ENCODE measurements around the gene SV2B.

Gene SV2B

DNA sequence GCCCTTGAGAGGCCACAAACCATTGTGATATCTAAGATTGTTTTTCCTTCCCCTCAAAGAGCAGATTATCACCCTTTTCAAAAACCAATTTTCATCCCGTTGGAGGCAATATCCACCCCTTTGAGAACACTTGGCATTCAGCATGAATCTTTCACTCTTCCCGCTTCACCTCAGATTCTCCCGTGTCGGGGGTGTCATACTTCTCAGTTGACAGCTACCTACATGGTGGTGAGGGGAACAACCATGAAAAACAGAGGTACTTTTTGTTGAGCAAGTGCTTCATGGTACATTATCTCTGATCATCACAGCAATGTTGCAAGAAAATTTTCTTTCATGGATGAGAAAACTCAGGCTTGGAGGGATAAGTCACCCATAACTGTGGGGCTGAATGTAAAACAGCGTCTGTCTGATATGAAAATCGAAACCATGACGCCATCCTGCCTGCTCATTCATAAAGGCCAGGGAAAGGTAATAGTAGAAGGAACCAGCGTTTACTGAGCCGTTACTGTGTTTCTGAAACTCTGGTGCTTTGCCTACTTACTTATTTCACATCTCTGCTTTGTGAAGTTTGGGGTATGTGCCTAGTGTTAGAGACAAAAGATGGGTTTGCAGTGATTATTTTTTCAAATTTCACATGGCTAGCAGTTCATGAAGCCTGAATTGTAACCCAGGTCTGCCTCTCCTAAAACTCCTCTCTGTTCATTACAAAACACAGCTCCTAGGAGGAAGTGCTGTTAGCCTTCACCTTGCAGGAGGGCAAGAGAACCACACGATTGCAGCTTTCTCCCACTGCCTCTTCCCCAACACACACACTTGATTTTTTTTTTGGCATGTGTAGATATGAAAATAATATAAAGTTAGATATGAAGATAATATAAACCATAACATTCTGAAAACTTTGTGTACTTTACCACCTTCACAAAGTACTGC, 35.4 kb downstream of the SV2B start:
- in situ Hi-C loops (cut with MboI; ENCODE audit: low sequenced_read_pairs): no loop called here

DNA sequence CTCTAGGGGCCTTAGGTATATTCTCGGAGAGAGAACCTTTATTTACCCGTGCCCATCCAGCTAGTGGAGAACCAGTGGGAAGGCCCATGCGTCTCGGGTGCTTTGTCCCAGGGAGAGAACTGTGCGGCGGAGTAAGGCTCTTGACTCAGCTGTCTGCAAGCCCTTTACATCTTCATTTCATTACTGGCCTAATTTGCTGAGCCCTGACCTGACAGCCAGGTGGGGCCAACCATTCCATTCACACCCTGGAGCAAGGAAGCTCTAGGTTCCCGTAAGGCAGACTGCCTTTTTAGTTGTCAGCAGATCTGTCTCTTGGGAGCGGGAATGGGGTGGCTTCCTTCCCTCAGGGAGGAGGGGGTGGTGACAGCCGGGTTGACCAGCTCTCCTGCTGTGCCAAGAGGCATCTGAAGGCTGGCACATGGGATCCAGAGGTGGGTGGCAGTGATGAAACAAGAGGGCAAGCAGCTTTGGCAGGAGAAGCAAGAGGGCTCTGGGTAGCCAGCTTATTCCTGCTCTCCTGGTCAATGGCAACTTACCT, 36.4 kb downstream of the SV2B start:
- in situ Hi-C loops (cut with MboI; ENCODE audit: low sequenced_read_pairs): no loop called here

DNA sequence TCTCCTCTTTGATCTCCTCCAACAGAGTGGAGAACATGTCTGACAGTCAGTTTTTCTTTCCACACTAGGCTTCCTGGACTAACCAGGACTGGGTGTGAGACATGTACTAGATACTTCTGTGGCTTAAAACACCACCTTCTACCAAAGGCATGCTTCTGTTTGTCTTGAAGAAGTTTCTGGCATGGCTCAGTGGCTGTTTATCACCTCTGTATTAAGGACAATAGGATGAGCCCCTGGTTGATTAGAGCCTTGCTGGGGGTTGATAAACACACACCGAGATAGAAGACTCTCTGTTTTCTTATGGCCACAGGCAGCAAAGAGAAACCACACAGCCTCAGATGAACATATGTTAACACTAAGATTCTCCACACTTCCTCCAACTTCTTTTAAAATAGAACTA, 40.5 kb downstream of the SV2B start:
- in situ Hi-C loops (cut with MboI; ENCODE audit: low sequenced_read_pairs): no loop called here

DNA sequence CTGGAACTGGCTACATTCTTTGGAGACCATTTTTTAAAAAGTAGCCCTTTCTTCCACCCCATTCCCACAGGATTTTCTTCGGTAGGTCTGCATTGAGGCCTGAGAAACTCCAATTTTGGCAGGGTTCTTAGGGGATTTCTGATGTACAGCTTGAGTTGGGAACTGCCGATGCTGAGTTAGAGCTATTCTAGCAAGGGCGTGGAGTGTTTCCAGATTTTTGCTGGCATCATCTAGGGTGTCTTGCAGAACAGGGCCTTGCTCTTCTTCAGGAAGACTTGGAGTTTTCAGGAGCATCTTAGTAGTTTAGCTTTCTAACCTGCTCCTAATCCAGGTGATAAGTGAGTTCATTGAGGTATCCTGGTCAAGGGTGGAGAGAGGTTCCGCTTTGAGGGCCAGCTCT, 41.0 kb downstream of the SV2B start:
- in situ Hi-C loops (cut with MboI; ENCODE audit: low sequenced_read_pairs): no loop called here

DNA sequence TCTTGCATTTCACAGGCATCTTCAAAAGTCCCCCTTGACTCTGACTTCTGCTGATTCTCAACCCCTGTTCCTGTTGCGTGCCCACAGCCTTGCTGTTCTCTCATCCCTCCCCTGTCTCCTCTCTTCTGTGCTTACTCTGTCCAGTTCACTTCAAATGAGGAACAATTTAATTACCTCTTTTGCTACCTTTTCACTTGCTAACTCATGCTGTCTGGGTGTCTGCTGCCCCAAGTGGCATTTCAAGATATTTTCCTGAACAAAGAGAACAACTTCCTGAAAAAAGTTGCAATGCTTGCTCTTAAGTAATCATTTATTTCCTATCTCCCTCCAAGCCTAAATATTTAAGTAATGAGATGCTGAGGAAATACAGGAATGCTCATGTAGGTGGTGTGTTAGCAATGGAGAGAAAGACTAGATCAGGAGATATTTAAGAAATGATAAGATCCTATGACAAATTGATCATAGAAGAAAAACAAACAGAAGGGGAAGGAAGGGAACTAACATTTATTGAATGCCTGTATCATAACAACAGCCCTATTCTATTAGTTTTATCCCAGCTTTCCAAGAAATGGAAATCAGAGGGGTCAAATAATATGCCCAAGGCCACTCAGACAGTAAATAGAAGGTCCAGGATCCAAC, 42.2 kb downstream of the SV2B start:
- in situ Hi-C loops (cut with MboI; ENCODE audit: low sequenced_read_pairs): no loop called here

DNA sequence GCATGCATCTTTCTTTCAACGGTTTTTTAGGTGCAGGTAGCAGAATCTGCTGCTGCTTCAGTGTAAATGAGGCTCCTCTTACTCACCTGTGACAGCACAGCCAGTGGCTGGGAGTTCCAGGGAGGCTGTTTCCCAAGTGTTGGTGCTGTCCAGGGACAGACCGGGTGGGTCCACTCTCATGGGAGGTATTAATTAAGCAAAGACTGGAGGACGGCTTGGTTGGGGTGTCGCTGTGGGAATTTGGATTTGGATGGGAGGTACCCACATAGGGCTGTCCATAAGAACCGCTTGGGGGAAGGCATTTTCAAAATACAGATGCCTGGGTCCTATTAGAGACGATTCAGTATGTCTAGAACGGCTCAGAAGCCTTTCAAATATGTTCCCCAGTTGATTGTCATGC, 42.9 kb downstream of the SV2B start:
- in situ Hi-C loops (cut with MboI; ENCODE audit: low sequenced_read_pairs): no loop called here

DNA sequence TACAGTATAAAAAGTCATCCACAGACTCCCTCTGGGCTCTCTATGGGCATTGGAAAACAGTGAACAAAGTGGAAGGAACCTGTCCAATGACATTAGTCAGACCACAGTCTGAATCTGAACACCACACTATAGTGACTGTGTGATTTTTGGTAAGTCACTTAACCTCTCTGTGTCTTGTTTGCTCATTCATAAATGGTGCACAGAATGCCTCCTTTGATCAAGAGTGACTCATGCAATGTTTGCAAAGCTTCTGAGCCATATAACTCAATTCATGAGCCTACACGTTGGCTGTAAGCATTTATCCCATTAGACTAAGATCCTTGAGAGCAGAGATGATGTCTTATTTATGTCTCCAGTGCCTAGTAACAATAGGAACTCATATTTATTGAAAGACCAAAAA, 46.7 kb downstream of the SV2B start:
- in situ Hi-C loops (cut with MboI; ENCODE audit: low sequenced_read_pairs): no loop called here

DNA sequence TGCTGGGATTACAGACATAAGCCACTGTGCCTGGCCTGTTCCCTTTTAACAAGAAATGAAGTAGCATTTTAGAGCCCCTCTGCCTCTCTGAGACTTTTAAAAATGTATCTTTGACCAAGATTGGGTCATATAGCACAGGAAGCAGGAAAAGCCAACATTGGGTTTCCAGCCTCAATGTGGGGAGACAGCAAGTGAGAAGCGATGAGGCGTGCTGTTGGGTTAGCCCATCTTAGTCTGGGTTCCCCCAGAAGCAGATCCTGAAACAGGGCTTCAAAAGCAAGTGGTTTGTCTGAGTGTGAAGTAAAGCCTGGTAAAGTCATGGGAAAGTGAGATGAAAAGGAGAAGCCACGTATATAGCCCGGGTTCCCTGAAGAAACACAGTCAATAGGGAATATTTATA, 48.2 kb downstream of the SV2B start:
- in situ Hi-C loops (cut with MboI; ENCODE audit: low sequenced_read_pairs): no loop called here

DNA sequence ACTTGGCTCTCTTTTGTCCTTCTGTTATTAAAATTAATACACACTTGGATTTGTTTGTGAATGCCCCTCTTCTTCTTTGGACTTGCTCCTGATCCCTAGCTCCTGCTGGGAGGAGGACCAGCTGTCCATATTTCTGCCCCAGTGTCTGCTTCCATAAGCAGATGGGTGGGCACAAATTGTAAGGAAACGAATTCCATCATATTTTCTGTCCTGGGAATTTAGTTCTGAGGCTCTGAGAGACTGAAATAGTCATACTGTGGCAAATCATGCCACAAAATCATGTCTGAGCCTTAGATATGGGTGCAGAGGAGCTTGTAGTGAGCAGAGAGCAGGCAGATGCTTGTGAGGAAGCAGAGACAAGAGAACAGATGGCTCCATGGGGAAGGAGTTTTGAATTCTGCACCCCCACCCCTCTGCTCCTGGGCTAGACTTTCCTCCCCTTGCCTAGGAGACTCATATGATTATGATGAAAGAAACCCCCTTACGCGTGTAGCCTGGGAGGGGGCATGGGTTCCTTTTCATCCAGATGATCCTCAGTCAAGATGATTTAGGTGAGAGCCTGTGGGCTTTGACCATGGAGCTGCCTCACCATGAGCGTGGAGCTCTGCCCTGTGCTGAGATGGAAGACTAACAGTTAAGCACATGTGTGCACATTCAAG, 50.6 kb downstream of the SV2B start:
- in situ Hi-C loops (cut with MboI; ENCODE audit: low sequenced_read_pairs): no loop called here

DNA sequence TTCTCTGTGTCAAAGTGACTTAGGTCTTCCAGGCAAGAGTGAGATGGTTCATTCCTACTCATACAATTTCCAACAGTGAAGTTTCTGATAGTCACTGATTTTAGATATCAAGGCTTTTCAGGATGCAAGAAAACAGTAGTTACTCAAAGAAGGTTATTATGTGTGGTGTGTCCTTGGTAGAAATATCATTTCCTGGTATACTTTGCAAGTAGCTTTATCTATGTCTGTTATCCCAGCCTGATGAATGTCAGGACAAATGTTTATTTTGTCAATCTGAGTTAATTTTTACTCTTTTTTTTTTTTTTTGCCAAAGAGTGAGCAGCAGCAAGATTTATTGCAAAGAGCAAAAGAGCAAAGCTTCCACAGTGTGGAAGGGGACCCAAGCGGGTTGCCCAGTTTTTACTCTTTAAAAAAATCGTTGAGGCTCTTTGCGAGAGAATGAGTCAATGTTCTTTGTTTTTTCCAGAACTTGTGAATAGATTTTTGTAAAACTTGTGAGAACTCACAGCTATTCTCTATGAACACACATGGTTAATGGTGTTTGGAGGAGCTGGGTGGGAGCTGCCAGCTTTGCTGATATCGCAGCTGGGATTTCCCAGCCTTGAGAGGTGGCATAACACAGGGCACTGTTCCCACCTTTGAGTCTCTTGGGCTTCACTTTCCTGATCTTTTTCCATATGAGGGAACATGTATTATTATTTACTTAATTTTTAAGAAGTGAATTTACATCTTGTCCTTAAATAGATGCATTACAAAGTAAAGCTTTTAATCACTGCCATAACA, 51.9 kb downstream of the SV2B start:
- in situ Hi-C loops (cut with MboI; ENCODE audit: low sequenced_read_pairs): no loop called here

DNA sequence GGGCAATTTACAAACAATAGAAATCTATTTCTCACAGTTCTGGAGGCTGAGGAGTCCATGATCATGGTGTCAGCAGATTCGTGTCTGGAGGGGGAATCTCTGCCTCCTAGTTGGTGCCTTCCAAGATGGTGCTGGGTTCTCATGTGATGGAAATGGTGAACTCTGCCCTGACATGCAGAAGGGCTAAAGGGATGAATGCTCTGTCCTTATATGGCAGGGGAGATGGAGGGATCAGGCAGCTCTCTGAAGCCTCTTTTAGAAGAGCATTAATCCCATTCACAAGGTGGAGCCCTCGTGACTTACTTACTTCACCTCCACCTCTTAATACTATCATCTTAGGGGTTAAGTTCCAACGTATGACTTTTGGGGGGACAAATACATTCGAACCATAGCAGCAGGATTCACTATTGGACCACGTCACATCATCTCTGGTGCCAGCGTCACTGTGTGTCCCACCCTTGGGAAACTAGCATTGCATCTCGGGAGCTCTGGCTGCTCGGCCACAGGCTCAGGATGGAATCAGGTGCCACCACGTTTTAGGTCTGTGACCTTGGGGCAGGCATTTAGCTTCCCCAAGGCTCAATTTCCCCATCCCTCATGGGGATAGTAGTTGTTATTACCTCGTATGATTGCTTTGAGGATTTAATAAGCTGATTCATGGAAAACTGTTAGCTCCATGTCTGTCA, 53.0 kb downstream of the SV2B start:
- in situ Hi-C loops (cut with MboI; ENCODE audit: low sequenced_read_pairs): no loop called here

DNA sequence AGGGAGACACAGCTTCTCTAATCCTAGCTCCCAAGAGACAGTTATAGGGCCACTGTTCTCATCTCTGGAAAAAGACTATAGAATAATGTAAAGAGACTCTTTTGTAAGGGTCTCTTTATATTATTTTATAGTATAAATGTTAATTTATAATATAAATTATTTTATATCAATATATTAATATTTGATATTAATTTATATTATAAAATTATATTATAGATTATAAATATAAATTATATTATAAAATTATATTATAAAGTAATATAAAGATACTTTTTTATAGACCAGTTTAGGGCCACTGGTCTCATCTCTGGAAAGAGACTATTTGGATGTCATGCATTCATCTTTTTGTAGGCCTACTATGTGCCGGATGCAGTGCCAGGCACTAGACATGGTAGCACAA, 53.9 kb downstream of the SV2B start:
- in situ Hi-C loops (cut with MboI; ENCODE audit: low sequenced_read_pairs): no loop called here

DNA sequence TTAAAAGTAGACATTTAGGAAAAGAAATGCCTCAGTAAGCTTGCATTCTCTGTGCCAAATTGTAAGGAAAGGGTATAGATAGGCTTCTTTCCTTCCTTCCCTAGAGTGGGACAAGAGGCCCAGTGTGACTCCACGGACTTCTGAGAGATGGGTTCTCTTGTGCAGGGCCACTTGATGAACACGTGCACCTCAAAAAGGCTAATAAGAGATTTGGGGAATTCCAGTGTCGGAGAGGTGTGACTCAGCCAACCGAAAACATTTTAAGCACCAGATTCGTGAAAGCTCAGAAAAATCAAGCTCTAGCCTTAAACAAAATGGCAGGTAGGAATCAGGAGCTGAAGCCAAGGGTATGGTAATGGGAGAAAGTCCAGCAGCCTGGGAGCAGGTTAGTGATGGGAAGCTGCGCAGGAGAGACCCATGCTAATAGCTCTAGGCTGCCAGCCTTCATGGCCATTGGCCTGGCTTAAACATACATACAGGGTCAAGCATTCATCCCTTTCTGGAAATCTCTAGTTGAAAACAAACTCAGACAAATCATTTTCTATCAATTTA, 56.2 kb downstream of the SV2B start:
- in situ Hi-C loops (cut with MboI; ENCODE audit: low sequenced_read_pairs): no loop called here

DNA sequence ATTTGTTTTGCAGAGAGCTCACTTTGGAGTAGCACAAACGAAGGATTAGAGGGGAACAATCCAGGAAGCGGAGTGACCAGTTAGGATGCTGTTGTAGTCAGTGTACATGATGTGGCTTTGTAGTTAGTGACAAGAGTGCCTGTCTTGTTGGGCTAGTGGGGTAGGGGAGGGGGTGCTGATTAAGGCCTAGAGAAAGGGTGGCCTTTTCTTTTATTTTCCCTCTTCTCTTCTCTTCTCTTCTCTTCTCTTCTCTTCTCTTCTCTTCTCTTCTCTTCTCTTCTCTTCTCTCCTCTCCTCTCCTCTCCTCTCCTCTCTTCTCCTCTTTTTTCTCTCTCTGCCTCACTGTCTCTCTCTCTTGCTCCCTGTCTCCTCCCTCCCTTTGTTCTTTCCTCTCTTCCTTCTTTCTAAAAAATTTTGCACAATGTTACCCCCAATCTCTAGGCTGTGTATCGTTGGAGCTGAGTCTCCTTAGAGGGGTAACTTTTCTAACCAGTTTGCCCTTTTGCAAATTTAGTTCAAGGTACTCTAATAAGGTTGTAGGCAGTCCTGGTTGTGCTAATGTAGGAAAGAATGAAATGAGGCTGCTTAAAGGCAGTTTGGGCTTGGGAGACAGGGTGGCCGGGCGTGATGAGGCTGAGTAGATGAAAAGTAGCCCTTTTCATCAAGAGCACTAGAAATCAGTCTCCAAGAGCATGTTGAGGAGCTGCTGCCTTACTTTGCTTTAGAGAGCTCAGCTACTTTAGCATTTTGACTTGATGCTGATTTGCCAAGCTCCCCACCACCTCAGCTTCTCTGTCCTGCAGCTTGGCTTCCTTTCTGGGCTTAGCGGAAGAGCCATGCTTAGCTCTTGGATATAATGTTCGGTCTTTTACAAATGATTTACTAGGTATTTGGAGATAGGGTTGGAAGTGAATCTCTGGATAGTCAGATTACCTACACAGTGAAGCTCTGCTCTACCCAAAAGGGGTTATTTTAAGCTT, 58.6 kb downstream of the SV2B start:
- in situ Hi-C loops (cut with MboI; ENCODE audit: low sequenced_read_pairs): no loop called here

DNA sequence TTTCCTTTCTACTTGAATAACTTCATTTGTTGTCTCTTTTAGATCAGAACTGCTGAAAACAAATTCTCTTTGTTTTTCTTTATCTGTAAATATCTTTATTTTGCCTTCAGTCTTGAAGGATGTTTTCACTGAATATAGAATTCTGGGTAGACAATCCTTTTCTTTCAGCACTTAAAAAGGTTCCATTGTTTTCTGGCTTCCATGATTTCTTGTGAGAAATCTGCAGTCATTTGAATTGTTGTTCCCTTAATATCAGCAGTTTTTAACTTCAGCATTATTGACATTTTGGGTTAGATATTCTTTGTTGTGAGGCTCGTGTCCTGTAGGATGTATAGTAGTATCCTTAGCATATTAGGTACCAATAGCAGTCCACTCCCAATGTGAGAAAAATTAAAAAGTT, 65.8 kb downstream of the SV2B start:
- in situ Hi-C loops (cut with MboI; ENCODE audit: low sequenced_read_pairs): no loop called here

DNA sequence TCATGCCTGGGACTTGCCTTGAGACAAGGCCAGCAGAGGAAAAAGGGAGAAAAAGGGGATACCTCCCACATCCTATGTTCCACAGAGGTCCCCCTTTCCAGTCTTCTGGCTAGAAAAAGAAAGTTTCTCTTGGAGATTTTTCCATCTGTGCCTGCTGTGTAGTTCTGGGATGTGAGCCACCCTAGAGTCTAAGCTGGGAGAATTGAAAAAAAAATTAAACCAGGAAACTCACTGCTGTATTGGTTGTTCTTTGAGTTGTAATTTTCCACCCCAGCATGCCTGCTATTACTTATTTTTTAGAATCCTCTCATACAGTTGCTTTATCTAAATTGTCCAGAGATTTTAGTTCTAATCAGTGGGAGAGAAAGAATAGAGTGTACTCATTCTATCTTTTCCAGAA, 68.4 kb downstream of the SV2B start:
- in situ Hi-C loops (cut with MboI; ENCODE audit: low sequenced_read_pairs): no loop called here

DNA sequence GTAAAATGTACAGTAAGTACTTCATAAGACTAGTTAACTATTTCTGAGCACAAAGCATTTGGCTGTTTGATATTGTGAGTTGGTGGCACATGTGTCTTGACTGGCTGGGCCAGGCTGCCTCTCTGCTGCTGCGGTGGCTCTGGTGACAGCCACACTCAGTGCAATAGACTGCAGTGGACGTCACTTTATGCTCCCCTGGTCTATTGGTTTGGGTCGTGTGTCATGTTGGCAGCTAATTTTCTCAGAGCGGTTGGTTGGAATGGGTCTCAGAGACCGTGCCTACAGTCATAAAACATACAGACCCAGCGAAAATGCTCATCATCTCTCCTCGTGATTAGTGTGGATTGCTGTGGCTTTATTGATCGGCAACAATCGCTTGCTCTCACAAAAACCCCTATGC, 71.3 kb downstream of the SV2B start:
- in situ Hi-C loops (cut with MboI; ENCODE audit: low sequenced_read_pairs): no loop called here

DNA sequence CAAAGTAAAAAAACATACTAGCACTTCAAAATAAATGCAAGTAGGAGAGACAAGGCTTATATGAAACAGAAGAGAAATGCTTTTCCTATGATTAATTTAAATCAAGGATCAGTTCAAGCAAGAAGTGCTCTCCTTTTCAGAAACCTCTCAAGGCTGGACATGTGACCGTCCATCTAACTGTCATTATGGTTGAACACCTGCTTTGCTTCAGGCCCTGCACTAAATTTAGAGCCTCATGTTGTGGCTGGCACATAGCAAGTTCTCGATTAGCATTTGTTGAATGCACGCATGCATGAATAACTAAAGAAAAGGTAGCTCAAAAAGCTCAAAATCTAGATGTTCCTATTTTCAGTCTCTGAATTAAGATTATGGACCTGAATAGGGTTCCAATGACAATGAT, 82.0 kb downstream of the SV2B start:
- in situ Hi-C loops (cut with MboI; ENCODE audit: low sequenced_read_pairs): no loop called here

DNA sequence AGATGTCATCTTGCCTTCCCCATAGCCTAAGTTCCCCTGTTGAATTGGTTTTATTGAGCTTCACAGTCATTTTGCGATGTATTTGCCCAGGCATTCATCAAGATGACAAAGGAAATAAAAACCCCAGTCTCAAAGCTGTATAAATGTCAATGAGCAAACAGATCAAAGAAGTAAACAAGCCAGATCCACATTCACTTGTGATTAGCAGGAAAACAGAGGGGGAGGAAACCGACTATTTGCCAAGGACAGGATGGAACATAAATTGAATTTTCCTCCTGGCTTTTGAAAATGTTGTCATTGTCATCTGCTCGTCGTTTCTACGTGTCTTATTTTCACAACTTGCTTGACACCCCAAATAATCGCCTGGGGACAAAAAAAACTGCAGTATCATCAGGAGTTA, 83.5 kb downstream of the SV2B start:
- in situ Hi-C loops (cut with MboI; ENCODE audit: low sequenced_read_pairs): no loop called here

Measured in HL-60/S4 treated with retinoic acid at 250 ng/mL for 4 days and 3 days (cell line).